Astrocyte (in vitro differentiated cells and primary cell): ENCODE measurements around the gene BBS9. TPM values are rescaled to one million over a fixed set of nuclear protein-coding genes. Genes with fewer than 3 reads are reported as not detected.

Source experiments
- DNase-seq: peaks from one replicate; pipeline ENCODE4 v3.0.0-alpha.2; 2010; ENCODE audit warnings: low read depth
- FAIRE-seq: peaks from 2 replicates; lab custom pipeline; 2011; peaks lifted over from hg19 to GRCh38; lab: Jason Lieb, UNC
- H2AFZ ChIP-seq: 2 replicates; pipeline ENCODE4 v1.6.0; 2012; ENCODE audit warnings: low read depth, low read length, inconsistent platforms
- H3K27ac ChIP-seq: 2 replicates; pipeline ENCODE4 v1.5.1; 2011; ENCODE audit warnings: low read depth, low read length, inconsistent platforms
- H3K27me3 ChIP-seq: 2 replicates; pipeline ENCODE4 v1.6.0; 2011; ENCODE audit warnings: low read length, inconsistent platforms; ENCODE audit not compliant: insufficient read depth
- H3K36me3 ChIP-seq: 2 replicates; pipeline ENCODE4 v1.5.1; 2011; ENCODE audit warnings: low read length, inconsistent platforms; ENCODE audit not compliant: insufficient read depth
- H3K4me1 ChIP-seq: 2 replicates; pipeline ENCODE4 v1.5.1; 2011; ENCODE audit warnings: low read length, inconsistent platforms; ENCODE audit not compliant: insufficient read depth
- H3K4me2 ChIP-seq: 2 replicates; pipeline ENCODE4 v1.6.0; 2012; ENCODE audit warnings: low read length, inconsistent platforms
- H3K4me3 ChIP-seq: 2 replicates; pipeline ENCODE4 v1.5.1; 2011; ENCODE audit warnings: low read depth, mild to moderate bottlenecking, low read length, inconsistent platforms; ENCODE audit not compliant: insufficient read depth
- H3K79me2 ChIP-seq: 2 replicates; pipeline ENCODE4 v1.6.0; 2012; ENCODE audit warnings: mild to moderate bottlenecking, low read length, inconsistent platforms; ENCODE audit not compliant: insufficient read depth
- H3K9ac ChIP-seq: 2 replicates; pipeline ENCODE4 v1.6.0; 2012; ENCODE audit warnings: mild to moderate bottlenecking, low read length, inconsistent platforms
- H3K9me3 ChIP-seq: 2 replicates; pipeline ENCODE4 v1.5.1; 2012; ENCODE audit warnings: low read depth, mild to moderate bottlenecking, low read length, inconsistent platforms; ENCODE audit not compliant: insufficient read depth
- H4K20me1 ChIP-seq: 2 replicates; pipeline ENCODE4 v1.6.0; 2012; ENCODE audit warnings: low read length, inconsistent platforms; ENCODE audit not compliant: insufficient read depth
- H3K27ac Mint-ChIP-seq: one replicate; pipeline ENCODE4 v1.8.0; 2021; ENCODE audit warnings: mild to moderate bottlenecking, mixed read lengths; ENCODE audit not compliant: unreplicated experiment
- H3K27me3 Mint-ChIP-seq: one replicate; pipeline ENCODE4 v1.8.0; 2021; ENCODE audit warnings: low read depth, mixed read lengths; ENCODE audit not compliant: unreplicated experiment
- H3K36me3 Mint-ChIP-seq: one replicate; pipeline ENCODE4 v1.8.0; 2021; ENCODE audit warnings: low read depth, mixed read lengths; ENCODE audit not compliant: unreplicated experiment
- H3K4me1 Mint-ChIP-seq: one replicate; pipeline ENCODE4 v1.8.0; 2021; ENCODE audit warnings: low read depth, mixed read lengths; ENCODE audit not compliant: unreplicated experiment
- H3K4me3 Mint-ChIP-seq: one replicate; pipeline ENCODE4 v1.8.0; 2021; ENCODE audit warnings: mild to moderate bottlenecking, moderate library complexity, mixed read lengths; ENCODE audit not compliant: unreplicated experiment
- H3K9me3 Mint-ChIP-seq: one replicate; pipeline ENCODE4 v1.8.0; 2021; ENCODE audit warnings: mild to moderate bottlenecking, mixed read lengths; ENCODE audit not compliant: unreplicated experiment
- CTCF ChIP-seq: IDR thresholded peaks from 2 replicates; pipeline ENCODE4 v1.5.1; 2011; ENCODE audit warnings: low read depth, mild to moderate bottlenecking, inconsistent platforms, low read length, moderate library complexity; ENCODE audit not compliant: insufficient read depth
- EZH2 ChIP-seq: IDR thresholded peaks from 2 replicates; pipeline ENCODE4 v1.6.1; 2012; ENCODE audit warnings: mild to moderate bottlenecking, low read length, inconsistent platforms; ENCODE audit not compliant: insufficient read depth
- total RNA-seq: library from RNA; stranded (reverse); gene quantifications from 2 replicates; pipeline ENCODE4 v1.2.1, GENCODE V29; 2021

Gene BBS9
- total RNA-seq, 1 donor from 2014 or later: 25.1 TPM

GRCh38 chr7:33278095-33278494 is 148.7 kb downstream of the BBS9 start:
- H3K4me1 ChIP-seq: no peaks in the 10 kb centered on the region
- no peak overlapping the region for H2AFZ ChIP-seq
- DNase-seq (no peak), FAIRE-seq (no peak)
- no peaks in the 10 kb centered on the region for H3K27me3 ChIP-seq
- no peaks in the 10 kb centered on the region for H4K20me1 ChIP-seq
- no peak overlapping the region for H3K4me2 ChIP-seq
- no peak overlapping the region for H3K27ac Mint-ChIP-seq
- peaks cover 3% of the 10 kb centered on the region for H3K36me3 ChIP-seq
- H3K9me3 Mint-ChIP-seq: peaks cover 18% of the 10 kb centered on the region
- H3K4me3 Mint-ChIP-seq: no peak overlapping the region
- H3K27ac ChIP-seq: no peak overlapping the region
- no peak overlapping the region for H3K4me3 ChIP-seq
- no peaks in the 10 kb centered on the region for H3K79me2 ChIP-seq
- H3K9me3 ChIP-seq: peaks cover 6% of the 10 kb centered on the region
- no peak overlapping the region for H3K9ac ChIP-seq
- H3K4me1 Mint-ChIP-seq: no peaks in the 10 kb centered on the region
- no peaks in the 10 kb centered on the region for H3K27me3 Mint-ChIP-seq
- no peak for TF ChIP-seq CTCF
- no peak for TF ChIP-seq EZH2
- H3K36me3 Mint-ChIP-seq: peaks cover 23% of the 10 kb centered on the region

DNA sequence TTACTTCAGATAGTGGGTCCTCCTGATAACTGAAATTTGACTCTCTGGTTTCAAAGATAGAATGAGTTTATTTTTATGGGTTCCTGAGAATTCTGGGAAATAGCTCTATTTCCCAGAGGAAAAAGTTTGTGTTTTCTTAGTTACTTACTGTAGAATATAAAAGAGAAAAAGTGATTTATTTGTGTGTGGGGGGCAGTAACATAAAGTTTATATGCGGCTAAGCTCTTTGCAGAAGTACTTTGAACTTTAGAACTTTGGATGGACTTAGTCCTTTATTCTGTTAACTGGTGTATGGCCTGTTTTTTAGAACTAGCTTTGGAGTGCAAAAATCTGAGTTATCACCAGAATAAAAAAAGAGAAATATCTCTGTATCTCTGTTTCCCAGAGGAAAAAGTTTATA is 157.1 kb downstream of the BBS9 start:
- H3K27ac ChIP-seq: no peak overlapping the region
- H2AFZ ChIP-seq: no peak overlapping the region
- H3K4me1 ChIP-seq: no peaks in the 10 kb centered on the region
- H3K4me2 ChIP-seq: no peak overlapping the region
- H3K36me3 ChIP-seq: no peaks in the 10 kb centered on the region
- H3K27ac Mint-ChIP-seq: no peak overlapping the region
- H3K27me3 ChIP-seq: no peaks in the 10 kb centered on the region
- H3K4me3 ChIP-seq: no peak overlapping the region
- no peaks in the 10 kb centered on the region for H3K27me3 Mint-ChIP-seq
- H3K36me3 Mint-ChIP-seq: peaks cover 5% of the 10 kb centered on the region
- no peak for TF ChIP-seq EZH2
- no peak for TF ChIP-seq CTCF
- H3K9ac ChIP-seq: no peak overlapping the region
- H3K9me3 Mint-ChIP-seq: peaks cover 10% of the 10 kb centered on the region
- no peaks in the 10 kb centered on the region for H4K20me1 ChIP-seq
- no peak for DNase-seq
- FAIRE-seq: no peak
- H3K4me1 Mint-ChIP-seq: no peaks in the 10 kb centered on the region
- H3K9me3 ChIP-seq: peaks cover 4% of the 10 kb centered on the region
- H3K4me3 Mint-ChIP-seq: no peak overlapping the region
- no peaks in the 10 kb centered on the region for H3K79me2 ChIP-seq

DNA sequence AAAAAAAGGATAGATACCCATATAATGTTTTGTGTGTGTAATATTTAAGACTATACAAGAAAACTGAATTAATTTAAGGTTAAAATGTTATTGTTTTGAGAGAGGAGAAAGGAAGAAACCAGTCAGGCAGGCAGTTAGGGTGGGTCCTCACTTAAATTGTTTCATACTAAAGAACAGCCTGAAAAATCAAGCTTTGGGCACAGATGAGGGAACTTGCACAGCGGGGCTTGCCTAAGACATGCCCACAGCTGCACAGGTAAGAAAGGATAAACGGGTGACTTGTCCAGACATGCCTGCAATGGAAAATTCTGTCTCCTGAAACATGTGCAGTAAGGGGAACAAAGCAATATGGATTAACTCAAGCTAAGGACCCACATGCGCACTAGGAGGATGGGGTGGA is 158.4 kb downstream of the BBS9 start:
- no peak overlapping the region for H3K4me2 ChIP-seq
- no peak overlapping the region for H2AFZ ChIP-seq
- Mint-ChIP-seq H3K9me3 (peaks cover 10% of the 10 kb centered on the region), H3K4me3 (no peak overlapping the region), H3K4me1 (no peaks in the 10 kb centered on the region), H3K27ac (peak overlapping the region; percentile 53), H3K36me3 (peaks cover 5% of the 10 kb centered on the region), H3K27me3 (no peaks in the 10 kb centered on the region)
- H3K9me3 ChIP-seq: peaks cover 4% of the 10 kb centered on the region
- no peak for DNase-seq
- no peaks in the 10 kb centered on the region for H4K20me1 ChIP-seq
- FAIRE-seq: no peak
- H3K4me1 ChIP-seq: no peaks in the 10 kb centered on the region
- no peak overlapping the region for H3K9ac ChIP-seq
- no peaks in the 10 kb centered on the region for H3K27me3 ChIP-seq
- no peak for TF ChIP-seq CTCF
- no peak for TF ChIP-seq EZH2
- no peaks in the 10 kb centered on the region for H3K36me3 ChIP-seq
- no peaks in the 10 kb centered on the region for H3K79me2 ChIP-seq
- no peak overlapping the region for H3K27ac ChIP-seq
- H3K4me3 ChIP-seq: no peak overlapping the region
